SHP77 treated with DMSO at 0.1 percent for 48 hours (cell line): Measurements from ENCODE around the gene HNRNPL.
"Not testable (repeated sequence)": the region's sequence is repeated elsewhere in the genome, so short reads cannot be mapped to it uniquely, and the experiment has no call there.

ENCODE experiments used
- DNase-seq: peaks from one replicate; lab custom pipeline; 2025; lab: John Stamatoyannopoulos, UW

Gene HNRNPL

DNA sequence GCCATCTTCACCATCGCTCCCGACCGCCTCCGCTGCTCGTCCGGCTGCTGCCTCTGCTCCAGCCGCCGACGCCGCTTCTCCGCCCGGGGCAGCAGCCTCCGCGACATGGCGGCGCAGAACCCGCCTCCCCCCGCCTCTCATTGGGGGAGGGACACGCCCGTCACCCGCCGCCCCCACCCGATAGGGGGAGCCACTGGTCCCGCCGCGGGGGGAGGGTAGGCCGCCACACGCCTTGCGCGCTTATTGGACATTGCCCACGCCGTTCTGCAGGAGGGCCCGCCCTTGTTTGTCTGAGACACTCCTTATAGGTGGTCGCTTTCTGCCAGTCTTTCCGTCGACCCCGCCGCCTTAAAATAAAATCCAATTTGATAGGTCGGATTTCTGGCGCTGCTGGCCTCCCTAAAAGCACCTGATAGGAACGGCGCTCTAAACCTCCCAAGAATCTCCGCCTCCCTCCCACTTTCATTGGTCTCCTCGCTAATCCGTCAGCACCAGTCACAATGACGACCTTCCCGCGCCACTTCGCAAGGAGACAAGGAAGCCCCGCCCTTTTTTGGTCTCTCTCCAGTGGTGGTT lies at the start of gene HNRNPL:
TSS of gene HNRNPL (minus strand) at position 127 of the 576 bp plus-strand sequence. CDS start at position 107, 20 bp downstream.
- DNase-seq, result peak; percentile 100

DNA sequence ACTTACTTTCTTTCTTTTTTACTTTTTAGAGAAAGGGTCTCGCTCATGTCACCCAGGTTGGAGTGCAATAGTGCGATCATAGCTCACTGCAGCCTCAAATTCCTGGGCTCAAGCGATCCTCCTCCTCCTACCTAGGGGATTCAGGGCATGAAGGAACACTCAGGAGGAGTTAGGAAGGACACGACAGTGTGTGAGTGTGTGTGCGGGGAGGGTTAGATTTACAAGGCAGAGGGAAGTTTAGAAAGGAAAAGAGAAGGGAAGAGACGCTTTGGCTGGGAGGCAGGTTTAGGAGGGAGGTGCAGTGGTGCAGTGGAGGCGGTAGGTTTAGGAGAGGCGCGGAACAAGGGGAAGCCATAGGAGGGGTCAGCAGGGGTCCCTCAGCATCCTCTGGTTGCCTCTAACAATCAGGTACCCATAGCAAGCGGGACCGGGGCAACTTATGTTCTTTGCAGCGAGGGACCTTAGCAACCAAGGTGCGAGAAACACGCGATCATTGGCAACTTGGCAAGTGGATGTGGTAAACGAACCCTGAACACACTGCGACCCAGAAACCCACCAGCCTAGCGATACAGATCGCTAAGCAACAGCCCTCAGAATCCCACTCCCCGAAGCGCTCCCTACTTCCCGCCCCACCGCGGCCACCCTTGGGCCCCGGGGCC lies 49.1 kb upstream of the HNRNPL start:
- no peak for DNase-seq

DNA sequence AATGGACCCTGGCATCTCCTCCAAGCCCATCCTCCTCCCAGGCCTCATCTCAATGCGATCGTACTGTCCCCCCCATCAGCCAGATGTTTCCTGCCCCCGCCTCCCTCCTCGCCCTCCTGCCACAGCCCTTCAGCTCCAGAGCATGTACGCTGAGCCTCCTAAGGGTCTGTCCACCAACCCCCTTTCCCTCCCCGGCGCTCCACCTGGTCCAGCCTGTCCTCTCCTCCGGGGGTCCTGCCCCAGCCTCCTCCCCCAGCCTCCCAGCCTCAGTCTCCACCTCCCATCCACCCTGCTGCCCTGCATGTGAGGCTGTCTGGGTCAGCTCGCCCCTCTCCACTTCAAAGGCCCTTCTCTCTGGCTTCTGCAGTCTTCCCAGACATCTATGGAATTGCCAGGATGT lies 45.2 kb upstream of the HNRNPL start:
- DNase-seq, result no peak

DNA sequence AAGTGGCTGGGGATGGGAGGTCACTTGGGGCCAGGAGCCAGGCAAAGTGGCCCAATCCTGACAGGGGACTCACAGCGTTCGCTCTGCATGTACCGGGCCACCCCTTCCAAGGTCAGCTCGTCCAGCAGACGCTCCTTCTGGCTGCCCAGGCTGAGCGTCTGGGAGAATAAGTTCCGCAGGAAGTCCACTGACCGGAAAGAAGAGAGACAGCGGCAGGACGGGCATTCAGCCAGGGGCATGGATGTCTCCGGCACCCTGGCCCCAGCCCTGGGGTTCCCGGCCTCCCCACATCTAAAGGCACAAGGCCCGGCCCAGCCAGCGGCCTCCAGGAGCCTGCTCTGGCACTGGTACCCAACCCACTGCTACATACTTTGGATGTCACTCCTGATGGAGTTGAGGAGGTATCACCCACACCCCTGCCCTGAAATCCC lies 43.6 kb upstream of the HNRNPL start:
- no peak for DNase-seq

DNA sequence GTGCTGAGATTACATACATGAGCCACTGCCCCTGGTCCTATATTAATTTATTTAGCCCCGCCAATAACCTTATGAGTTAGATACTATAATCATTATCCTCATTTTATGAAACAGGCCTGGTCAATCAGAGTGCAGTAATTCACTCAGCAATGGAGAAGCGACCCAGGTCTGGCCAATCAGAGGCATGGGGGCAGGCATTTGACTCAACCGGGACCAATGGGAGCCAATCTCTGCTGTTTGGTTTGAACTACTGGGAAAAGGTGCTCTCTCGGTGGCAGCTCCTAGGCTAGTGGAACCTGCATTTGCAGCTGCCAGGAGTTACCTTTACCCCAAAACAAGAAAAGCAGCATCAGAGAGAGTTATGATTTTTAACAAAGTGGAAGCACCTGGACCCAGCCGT lies 43.1 kb upstream of the HNRNPL start:
- DNase-seq, result peak; percentile 67

DNA sequence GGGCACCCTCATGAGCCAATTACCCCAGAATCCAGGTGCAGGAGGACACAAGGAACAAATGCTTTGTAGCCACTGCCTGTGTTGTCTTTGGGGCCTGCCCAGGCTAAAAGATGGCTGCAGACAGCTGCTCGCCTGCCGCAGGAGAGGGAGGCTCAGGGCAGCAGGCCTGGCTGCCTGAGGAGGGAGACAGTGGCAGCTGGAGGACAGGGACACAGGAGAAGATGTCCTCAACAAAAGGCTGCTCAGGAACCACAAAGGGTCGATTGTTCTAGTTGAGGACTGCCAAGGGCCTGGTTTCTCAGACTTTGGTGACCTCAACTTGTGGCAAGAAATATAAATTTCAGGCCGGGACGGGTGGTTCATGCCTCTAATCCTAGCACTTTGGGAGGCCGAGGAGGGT lies 42.0 kb upstream of the HNRNPL start:
- no peak for DNase-seq

DNA sequence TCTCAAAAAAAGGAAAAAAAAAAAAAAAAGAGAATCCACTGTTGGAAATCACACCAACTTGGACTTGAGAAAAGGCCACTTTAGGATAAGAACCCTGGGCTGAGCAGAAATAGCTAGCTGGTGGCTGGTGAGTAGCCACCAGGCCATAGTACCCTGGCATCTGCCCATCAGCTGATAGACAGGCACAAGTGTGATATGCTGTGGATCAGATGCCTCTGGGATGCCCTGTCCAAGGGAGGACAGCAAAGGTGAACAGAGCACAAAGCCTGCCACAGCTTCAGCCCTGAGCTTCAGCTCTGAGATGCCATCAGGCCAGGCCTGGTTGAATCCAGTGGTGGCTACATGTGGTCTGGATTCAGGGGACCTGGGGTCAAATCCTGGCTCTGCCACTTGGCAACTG lies 40.9 kb upstream of the HNRNPL start:
- no peak for DNase-seq

DNA sequence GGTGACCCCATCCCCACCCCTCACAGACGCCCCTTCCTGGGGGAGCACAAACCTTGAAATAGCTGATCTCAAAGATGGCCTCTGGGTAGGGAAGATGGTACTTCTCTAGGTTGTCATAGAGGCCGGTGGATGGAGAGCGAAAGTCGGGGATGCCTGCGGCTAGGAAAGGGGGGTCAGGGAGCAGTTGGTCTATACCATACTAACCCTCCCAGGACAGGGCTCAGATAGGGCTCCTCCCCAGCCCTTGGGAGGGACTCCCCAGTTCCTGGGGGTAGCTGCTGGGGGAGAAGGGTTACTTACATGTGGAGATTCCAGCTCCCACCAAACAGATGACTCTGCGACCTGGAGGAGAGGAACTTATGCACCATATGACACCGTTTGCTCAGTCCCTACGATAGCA lies 40.0 kb upstream of the HNRNPL start:
- DNase-seq, result no peak

DNA sequence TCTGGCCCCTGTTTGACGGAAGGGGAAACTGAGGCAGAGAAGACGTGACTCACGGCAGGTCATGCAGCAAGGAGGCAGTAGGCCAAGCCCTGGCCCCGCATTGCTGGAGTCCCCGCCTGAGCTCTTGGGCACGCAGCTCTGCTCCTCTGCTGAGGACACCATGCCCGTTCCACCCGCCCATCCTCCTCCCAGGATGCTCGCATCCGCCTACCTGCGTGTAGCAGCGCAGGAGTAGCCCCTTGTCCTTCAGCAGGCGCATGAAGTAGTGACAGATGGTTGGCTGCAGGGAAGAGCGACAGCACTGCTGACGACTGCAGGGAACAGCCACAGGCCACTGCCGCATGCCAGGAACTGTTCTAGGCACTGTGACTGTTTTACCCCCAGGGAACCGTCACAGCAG lies 39.1 kb upstream of the HNRNPL start:
- DNase-seq, result no peak

DNA sequence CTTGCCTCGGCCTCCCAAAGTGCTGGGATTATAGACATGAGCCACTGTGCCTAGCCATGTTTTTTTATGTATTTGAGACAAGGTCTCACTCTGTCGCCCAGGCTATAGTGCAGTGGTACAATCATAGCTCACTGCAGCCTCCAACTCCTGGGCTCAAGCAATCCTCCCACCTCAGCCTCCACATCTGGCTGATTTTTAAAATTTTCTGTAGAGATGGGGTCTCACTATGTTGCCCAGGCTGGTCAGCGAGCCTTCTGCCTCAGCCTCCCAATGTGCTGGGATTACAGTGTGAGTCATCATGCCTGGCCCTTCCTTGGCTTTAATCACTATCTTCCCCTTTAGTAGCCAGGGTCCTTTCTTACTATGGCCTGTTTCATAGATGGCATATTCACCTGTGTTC lies 34.9 kb upstream of the HNRNPL start:
- not testable (repeated sequence) for DNase-seq

DNA sequence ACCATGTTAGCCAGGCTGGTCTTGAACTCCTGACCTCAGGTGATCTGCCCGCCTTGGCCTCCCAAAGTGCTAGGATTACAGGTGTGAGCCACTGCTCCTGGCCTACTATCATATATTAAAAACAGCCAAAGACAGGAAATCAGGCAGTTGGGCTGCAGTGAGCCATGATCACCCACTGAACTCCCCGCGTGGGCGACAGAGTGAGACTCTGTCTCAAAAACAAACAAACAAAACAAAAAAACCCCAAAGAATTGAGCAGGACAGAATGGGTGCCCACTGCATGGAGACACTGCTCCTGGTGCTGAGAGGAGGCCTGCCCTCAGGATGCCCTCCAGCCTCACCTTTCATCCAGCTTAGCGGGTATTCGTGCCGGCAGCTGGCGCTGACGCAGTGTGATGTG lies 33.5 kb upstream of the HNRNPL start:
- DNase-seq, result no peak

DNA sequence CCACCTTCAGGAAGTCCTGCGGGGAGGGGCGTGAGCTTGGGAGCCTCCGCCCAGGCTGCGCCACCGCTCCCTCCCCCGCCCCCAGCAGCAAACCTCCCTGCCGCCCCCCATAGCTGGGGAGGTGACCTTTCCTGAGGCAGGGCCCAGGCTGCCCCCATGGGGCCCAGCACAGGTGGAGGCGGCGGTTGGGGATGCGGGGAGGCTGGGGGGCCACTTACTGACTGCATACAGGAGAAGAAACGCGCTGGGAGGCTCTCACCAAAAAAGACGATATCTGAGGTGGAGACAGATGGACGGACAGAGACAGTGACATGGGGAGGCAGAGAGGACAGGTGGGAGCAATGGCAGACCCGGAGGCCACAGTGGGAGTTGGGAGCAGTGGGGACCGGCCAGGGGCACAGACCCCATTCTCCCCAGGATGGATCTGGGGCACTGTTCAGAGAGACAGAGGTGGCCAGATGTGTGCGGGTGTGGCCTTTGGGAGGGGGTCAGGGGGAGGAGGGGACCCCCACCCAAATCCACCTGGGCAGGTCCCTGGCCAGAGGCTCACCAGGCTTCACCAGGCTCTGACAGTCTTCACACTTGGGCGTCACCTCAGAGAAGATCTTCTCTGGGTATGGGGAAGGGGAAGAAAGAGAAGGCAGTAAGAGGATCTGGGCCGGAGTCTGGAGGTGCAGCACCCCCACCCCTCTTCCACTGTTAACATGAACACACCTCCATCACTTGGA lies 31.3 kb upstream of the HNRNPL start:
- DNase-seq, result no peak

DNA sequence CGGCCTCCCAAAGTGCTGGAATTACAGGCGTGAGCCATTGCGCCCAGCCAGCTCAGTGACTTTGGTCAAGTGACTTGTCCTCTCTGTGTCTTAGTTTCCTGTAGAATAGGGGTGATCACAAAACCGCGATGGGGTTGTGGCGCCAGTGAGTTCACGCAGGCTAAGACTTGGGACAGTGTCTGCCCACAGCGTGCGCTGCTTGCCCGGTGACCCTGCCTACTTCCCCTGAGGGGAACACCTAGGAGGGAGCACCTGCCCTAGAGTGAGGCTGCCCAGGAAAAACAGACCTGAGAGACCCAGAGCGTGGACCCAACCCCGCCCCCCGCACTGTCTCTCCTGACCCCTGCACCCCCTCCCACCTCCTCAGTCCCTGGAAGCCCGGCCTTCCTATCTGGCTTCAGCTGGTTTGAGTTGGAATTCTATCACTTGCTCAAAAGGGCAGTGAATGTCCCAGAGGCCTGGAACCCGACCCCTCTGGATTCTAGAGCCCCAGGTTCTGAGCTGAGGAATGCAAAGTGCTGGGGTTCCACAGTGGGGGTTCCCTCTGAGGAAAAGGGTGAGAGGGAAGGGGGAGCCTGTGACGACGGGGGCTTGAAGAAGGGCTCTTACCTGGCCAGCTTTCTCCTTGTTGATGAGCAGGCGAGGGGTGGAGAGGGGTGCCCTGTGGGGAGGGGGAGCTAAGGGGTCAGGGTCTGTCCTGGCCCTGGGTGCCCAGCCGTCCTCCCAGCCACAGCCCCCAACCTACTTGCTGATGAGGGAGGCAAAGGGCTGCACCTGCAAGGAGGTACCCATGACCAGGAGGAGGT lies 30.5 kb upstream of the HNRNPL start:
- no peak for DNase-seq

DNA sequence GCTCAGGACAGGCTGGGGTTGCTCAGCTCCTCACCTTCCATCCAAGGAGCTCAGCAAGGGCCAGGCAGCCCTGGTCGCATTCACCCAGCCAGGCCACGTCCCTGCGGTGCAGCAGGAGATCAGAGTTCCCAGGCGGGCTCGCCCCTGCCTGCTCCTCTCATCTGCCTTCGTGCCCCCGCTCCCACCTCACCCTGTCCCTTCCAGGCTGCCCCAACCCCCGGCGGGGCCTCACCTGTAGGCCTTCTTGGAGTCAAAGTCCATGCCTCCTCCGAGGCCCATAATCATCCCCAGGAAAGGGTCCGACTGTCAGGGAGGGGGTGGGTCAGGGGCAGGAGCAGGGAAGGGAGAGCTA lies 29.6 kb upstream of the HNRNPL start:
- no peak for DNase-seq

DNA sequence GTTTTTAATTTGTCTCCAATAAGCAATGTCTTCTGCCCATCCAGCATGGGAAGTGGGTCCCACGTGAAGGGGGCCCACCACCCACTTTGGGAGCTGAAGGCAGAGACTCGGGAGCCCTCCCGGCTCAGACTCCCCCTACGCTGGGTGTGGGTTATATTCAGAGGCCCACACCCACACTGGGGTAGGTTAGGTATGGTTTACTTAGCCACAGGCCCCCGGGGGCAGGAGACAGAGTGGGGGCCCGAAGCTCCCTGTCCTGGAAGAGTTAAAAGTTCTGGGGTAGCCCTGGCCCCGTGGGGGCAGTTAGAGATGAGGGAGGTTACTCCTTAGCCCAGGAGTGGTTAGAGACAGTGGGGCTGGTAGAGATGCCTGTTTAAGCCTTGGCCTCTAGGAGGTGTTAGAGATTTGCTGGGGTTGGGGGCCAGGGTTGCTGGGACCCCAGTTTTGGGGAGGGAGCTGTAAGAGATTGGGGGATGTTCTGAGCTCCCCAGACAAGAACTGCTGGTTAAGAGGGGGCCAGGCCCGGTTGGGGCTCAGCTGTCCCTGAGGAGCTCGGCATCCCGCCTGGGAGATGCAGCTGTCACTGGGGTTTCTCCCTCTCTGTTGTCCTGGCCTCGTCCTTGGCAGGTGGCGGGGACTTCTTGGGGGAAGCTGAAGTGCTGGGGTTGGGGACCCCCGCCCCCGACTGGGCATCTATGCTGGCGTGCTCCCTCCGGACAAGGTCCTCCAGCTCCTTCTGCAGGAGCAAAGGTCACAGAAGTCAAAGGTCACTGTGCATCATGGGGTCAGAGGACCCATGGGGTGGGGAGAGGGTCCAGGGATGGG lies 29.0 kb upstream of the HNRNPL start:
- no peak for DNase-seq

DNA sequence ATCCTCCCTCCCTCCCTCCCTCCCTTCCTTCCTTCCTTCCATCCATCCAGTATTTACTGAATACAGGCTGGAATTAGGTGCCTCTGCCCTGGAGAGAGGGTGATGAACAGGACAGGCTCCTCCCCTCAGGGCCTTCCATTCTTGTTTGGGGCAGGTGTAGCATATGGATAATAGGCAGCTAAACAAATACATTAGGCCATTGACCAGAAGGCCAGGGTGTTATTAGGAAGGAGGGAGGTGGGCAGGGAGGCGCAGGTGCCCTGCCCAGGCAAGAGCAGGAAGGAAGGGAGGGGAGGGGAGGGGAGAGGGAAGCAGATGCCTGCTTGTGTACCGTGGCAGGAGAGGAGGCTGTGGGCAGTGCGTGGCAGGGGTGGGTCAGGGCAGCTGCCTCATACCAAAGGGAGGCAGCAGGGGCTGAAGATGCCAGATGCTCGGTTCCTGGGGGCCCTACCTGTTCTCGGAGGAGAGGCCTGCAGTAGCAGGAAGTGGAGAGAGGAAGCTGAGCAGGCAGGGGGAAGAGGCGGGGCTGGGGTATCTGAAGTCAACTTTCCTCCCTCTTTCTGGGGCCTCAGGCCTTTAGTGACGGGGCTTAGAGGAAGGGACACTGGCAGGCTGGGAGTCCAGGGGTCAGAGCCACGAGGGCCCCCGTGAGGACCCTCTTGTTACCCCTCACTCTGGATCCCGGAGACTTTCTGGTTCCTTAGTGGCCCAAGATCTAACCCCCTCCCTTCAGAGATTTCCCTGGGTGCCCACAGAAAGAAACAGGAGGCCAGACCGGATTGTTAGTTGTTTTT lies 28.2 kb upstream of the HNRNPL start, which contains the start of gene RINL:
TSS of gene RINL (minus strand) at position 495 of the 794 bp plus-strand sequence. CDS start 1,533 bp downstream, outside the sequence.
- DNase-seq, result peak; percentile 99

DNA sequence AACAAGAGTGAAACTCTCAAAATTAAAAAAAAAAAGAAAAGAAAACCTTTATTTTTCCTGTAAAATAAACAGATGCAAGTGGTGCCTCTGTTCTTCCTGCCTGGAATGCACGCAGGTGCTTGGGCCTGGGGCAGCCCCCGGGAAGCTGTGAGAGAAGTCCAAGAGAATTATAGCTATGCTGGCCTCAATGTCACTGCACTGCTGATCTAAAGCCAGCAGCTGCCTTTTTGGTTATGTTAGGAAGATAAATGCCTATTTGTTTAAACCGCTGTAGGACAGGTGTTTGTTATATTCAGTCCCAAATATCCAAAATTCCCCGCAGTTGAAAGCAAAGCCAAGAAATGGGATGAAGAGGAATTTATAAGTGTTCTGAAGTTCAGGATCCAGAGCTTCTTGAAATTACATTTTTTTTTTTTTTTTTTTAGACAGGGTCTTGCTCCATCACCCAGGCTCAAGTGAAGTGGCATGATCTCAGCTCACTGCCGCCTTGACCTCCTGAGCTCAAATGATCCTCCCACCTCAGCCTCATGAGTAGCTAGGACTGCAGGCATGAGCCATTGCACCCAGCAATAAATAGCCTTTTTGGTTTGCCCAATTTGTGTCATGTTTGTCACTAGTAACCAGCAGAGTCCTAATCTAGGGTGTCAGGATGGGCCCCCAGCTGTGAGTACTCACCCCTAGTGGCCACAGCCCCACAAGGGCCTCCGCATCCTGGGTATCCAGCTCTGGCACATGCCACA lies 26.0 kb upstream of the HNRNPL start:
- peak; percentile 66 for DNase-seq

DNA sequence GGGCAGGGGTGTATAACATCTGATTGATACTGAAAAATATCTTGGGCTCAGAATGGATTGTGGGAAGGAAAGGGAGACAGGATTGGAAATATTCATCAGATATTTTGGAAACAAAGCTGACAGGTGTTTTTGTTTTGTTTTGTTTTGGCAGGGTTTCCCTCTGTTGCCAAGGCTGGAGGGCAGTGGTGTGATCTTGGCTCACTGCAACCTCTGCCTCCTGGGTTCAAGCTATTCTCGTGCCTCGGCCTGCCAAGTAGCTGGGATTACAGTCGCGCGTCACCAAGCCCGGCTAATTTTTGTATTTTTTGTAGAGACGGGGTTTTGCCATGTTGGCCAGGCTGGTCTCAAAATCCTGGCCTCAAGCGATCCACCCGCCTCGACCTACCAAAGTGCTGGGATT lies 23.6 kb upstream of the HNRNPL start:
- not testable (repeated sequence) for DNase-seq

DNA sequence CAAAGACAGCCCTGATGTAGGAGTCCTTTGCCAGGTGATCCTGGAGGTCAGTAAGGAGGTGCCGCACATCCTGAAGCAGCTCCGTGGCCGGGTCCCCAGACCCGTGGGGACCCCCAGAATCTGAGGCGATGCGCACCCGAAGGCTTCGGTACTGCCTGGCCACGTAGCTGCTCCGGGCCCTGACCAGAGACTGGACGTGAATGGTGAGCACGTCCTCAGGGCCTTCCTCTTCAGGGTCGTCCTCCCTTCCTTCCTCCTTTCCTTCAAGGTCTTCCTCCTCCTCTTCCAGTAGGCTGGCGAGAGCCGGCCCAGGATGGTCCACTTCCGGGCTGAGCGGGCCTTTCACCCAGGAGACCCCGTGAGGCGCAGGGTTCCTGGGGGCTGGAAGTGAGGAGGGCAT lies 20.8 kb upstream of the HNRNPL start:
- no peak for DNase-seq
